DOHH2 (cell line): ENCODE data around the gene LRRC71.

Experiments
- H3F3A ChIP-seq: fragments of 200-600 bp; sonication (generic), shearing (Covaris generic); 2 replicates; pipeline ENCODE4 v1.6.0; 2016; ENCODE audit warnings: antibody characterized with exemption, mild to moderate bottlenecking; ENCODE audit not compliant: control insufficient read depth, insufficient read depth
- H3K27ac ChIP-seq: fragments of 200-600 bp; sonication (generic); 2 replicates; pipeline ENCODE4 v1.5.1; 2014; ENCODE audit warnings: low read depth, mild to moderate bottlenecking, low read length, moderate library complexity
- H3K27me3 ChIP-seq: fragments of 200-600 bp; sonication (generic); 2 replicates; pipeline ENCODE4 v1.6.1; 2014; ENCODE audit warnings: mild to moderate bottlenecking, low read length, mixed read lengths; ENCODE audit not compliant: control insufficient read depth
- H3K36me3 ChIP-seq: fragments of 200-600 bp; sonication (generic); 2 replicates; pipeline ENCODE4 v1.6.1; 2014; ENCODE audit warnings: mild to moderate bottlenecking, low read length, moderate library complexity, mixed read lengths; ENCODE audit not compliant: control insufficient read depth
- H3K4me1 ChIP-seq: fragments of 200-600 bp; sonication (generic); 2 replicates; pipeline ENCODE4 v1.6.1; 2014; ENCODE audit warnings: mild to moderate bottlenecking, low read length, mixed read lengths; ENCODE audit not compliant: control insufficient read depth
- H3K4me2 ChIP-seq: fragments of 200-600 bp; sonication (generic); 2 replicates; pipeline ENCODE4 v1.6.0; 2014; ENCODE audit warnings: mild to moderate bottlenecking, low read length, moderate library complexity
- H3K4me3 ChIP-seq: fragments of 200-600 bp; sonication (generic); 2 replicates; pipeline ENCODE4 v1.5.1; 2014; ENCODE audit warnings: mild to moderate bottlenecking, low read length, mixed read lengths
- H3K79me2 ChIP-seq: fragments of 200-600 bp; sonication (generic); 2 replicates; pipeline ENCODE4 v1.6.1; 2014; ENCODE audit warnings: mild to moderate bottlenecking, low read length, mixed read lengths; ENCODE audit not compliant: control insufficient read depth
- H3K9me2 ChIP-seq: fragments of 200-600 bp; sonication (generic); replicated peaks from 2 replicates; pipeline ENCODE4 v1.6.1; 2014; ENCODE audit warnings: mild to moderate bottlenecking, low read length, mixed read lengths; ENCODE audit not compliant: control insufficient read depth
- H3K9me3 ChIP-seq: fragments of 200-600 bp; sonication (generic); 2 replicates; pipeline ENCODE4 v1.6.1; 2014; ENCODE audit warnings: antibody characterized with exemption, low read length, mixed read lengths; ENCODE audit not compliant: control insufficient read depth, insufficient read depth
- H4K20me1 ChIP-seq: fragments of 200-600 bp; sonication (generic); 2 replicates; pipeline ENCODE4 v1.6.0; 2014; ENCODE audit warnings: low read depth, mild to moderate bottlenecking, antibody characterized with exemption, low read length, moderate library complexity; ENCODE audit not compliant: control insufficient read depth, insufficient read depth
- CTCF ChIP-seq: fragments of 200-600 bp; sonication (generic); IDR thresholded peaks from one replicate; pipeline ENCODE4 v1.5.1; 2014; ENCODE audit warnings: antibody characterized with exemption, mild to moderate bottlenecking, low read depth, low read length; ENCODE audit not compliant: poor library complexity, severe bottlenecking
- EZH2phosphoT487 ChIP-seq: fragments of 200-600 bp; sonication (generic); IDR thresholded peaks from 2 replicates; pipeline ENCODE4 v1.6.1; 2017; ENCODE audit warnings: borderline replicate concordance, mild to moderate bottlenecking, antibody characterized with exemption, low read length, moderate library complexity, mixed read lengths

The LRRC71 gene

GRCh38 chr1:156886583-156887281, 33.7 kb upstream of the LRRC71 start:
- Histone ChIP-seq H3K4me1 (no peaks in the 10 kb centered on the region), H3K4me3 (no peak overlapping the region), H3K79me2 (no peaks in the 10 kb centered on the region), H3K4me2 (no peak overlapping the region), H3K27me3 (peaks cover 40% of the 10 kb centered on the region), H3K36me3 (no peaks in the 10 kb centered on the region), H3K27ac (no peak overlapping the region), H4K20me1 (no peaks in the 10 kb centered on the region), H3K9me3 (no peaks in the 10 kb centered on the region), H3F3A (no peaks in the 10 kb centered on the region), H3K9me2 (no peaks in the 10 kb centered on the region)
- TF ChIP-seq CTCF (no peak), EZH2phosphoT487 (no peak)

GRCh38 chr1:156887317-156887716, 33.1 kb upstream of the LRRC71 start:
- no peaks in the 10 kb centered on the region for H3K79me2 ChIP-seq
- TF ChIP-seq CTCF (no peak), EZH2phosphoT487 (no peak)
- peaks cover 45% of the 10 kb centered on the region for H3K27me3 ChIP-seq
- H3K4me3 ChIP-seq = no peak overlapping the region
- H3K4me2 ChIP-seq = no peak overlapping the region
- H3K27ac ChIP-seq = no peak overlapping the region
- 0 out of 2 replicates have a peak, but pooled peaks cover 3% of the 10 kb centered on the region for H3K4me1 ChIP-seq
- H3F3A ChIP-seq = no peaks in the 10 kb centered on the region
- no peaks in the 10 kb centered on the region for H3K9me2 ChIP-seq
- H3K9me3 ChIP-seq = no peaks in the 10 kb centered on the region
- no peaks in the 10 kb centered on the region for H3K36me3 ChIP-seq
- no peaks in the 10 kb centered on the region for H4K20me1 ChIP-seq

GRCh38 chr1:156887734-156888133, 32.7 kb upstream of the LRRC71 start:
- H3K9me2 ChIP-seq = no peaks in the 10 kb centered on the region
- H3F3A ChIP-seq = no peaks in the 10 kb centered on the region
- H3K9me3 ChIP-seq = no peaks in the 10 kb centered on the region
- no peaks in the 10 kb centered on the region for H3K36me3 ChIP-seq
- H3K4me2 ChIP-seq = no peak overlapping the region
- TF ChIP-seq CTCF (no peak), EZH2phosphoT487 (no peak)
- no peak overlapping the region for H3K27ac ChIP-seq
- H3K4me3 ChIP-seq = no peak overlapping the region
- no peaks in the 10 kb centered on the region for H3K79me2 ChIP-seq
- no peaks in the 10 kb centered on the region for H4K20me1 ChIP-seq
- H3K4me1 ChIP-seq = 0 out of 2 replicates have a peak, but pooled peaks cover 3% of the 10 kb centered on the region
- peaks cover 45% of the 10 kb centered on the region for H3K27me3 ChIP-seq
